ENCODE data around the gene ENTHD1. TPM values are rescaled to one million over a fixed set of nuclear protein-coding genes. Genes with fewer than 3 reads are reported as not detected.
A peak's percentile ranks its signal among the peaks of the same experiment; 100 is the strongest.

ENTHD1 gene
- total and polyA plus RNA-seq, 9 of the 15 experiments (the other 6 are each of a cell fraction or from before 2014, with no cell fraction given): 0.13 to 0.98 (median 0.35) TPM

GRCh38 chr22:39739338-39740027 is 154.1 kb downstream of the ENTHD1 start:
- H3K9me1 ChIP-seq (ENCODE audit: control insufficient read depth, insufficient read depth, low read length): no peaks in the 10 kb centered on the region
- no peaks in the 10 kb centered on the region for H4K20me1 ChIP-seq (replicated peaks; ENCODE audit: control insufficient read depth, insufficient read depth, low read length)
- ATAC-seq (no peak), FAIRE-seq (no peak), DNase-seq (ENCODE audit: extremely low read depth in 1 of 4, low spot score in 3 of 4) (no peak)
- no TSS peak for BruUV-seq (replicated peaks)
- H3K27me3 ChIP-seq (ENCODE audit: control insufficient read depth in 2 of 2, insufficient read depth in 2 of 2, low read length in 2 of 2): no peaks in the 10 kb centered on the region
- in situ Hi-C loops (cut with MboI) (no loop called here), intact Hi-C loops (cut with micrococcal nuclease) (no loop called here)
- H3K9ac ChIP-seq (ENCODE audit: insufficient read depth in 1 of 2, low read depth in 2 of 2, low read length in 2 of 2): no peak overlapping the region
- no peaks in the 10 kb centered on the region for H3K79me2 ChIP-seq (ENCODE audit: control insufficient read depth, insufficient read depth, low read length)
- WGBS (ENCODE audit: insufficient coverage, low coverage, missing lambda C conversion rate): 75% methylated on average over 4 of the region's 4 CpGs
- H3K27ac ChIP-seq (ENCODE audit: extremely low read depth, low read depth, low read length): no peak overlapping the region
- ChIA-PET CTCF (ENCODE audit: low intra/inter-chr PET ratio) (no interaction called here), POLR2A (interaction anchor here (0.7 to 1.7 kb wide), 3 partner anchors 12 to 46 kb away, joined by 3 to 4 read pairs (median 4); no protein-coding TSS in a partner anchor)
- H2AFZ ChIP-seq (ENCODE audit: low read depth, low read length): no peak overlapping the region
- peaks cover 5% of the 10 kb centered on the region; the same call in 1 of the 2 replicates for H3K9me3 ChIP-seq (replicated peaks; ENCODE audit: control insufficient read depth, insufficient read depth, low read depth, low read length)
- no peak overlapping the region for H3K4me3 ChIP-seq
- no peaks in the 10 kb centered on the region for H3K36me3 ChIP-seq (ENCODE audit: control insufficient read depth, insufficient read depth, low read length)
- no peak overlapping the region for H3K4me2 ChIP-seq (ENCODE audit: insufficient read depth, low read length)
- peaks cover 0 to 10% of the 10 kb centered on the region in 2 experiments; a peak in 3 of 5 replicates for H3K4me1 ChIP-seq (replicated peaks in 1 of 2; ENCODE audit: control insufficient read depth in 2 of 2, insufficient read depth in 2 of 2, low read length in 2 of 2)
- TF ChIP-seq SMAD3 (CRISPR knock-in tag; conservative IDR thresholded peaks at IDR 0.05): no peak
- TF ChIP-seq RCOR1 (IDR thresholded peaks at IDR 0.05; ENCODE audit: borderline replicate concordance in 1 of 2, low read depth in 2 of 2, low read length in 2 of 2): no peak
- TF ChIP-seq ARID3B (CRISPR knock-in tag; IDR thresholded peaks at IDR 0.05; ENCODE audit: borderline replicate concordance): no peak
- TF ChIP-seq C11orf30 (IDR thresholded peaks at IDR 0.05; ENCODE audit: low read depth): peak; percentile 86
- TF ChIP-seq ZNF41 (CRISPR knock-in tag; conservative IDR thresholded peaks at IDR 0.05): peak; percentile 99
- TF ChIP-seq SMARCA5 (IDR thresholded peaks at IDR 0.05): no peak
- TF ChIP-seq ZNF318 (IDR thresholded peaks at IDR 0.05; ENCODE audit: borderline replicate concordance in 1 of 2, low read depth in 1 of 2): no peak
- no peak for TF ChIP-seq TBP (optimal IDR thresholded peaks at IDR 0.05; ENCODE audit: low read depth, low read length)
- TF ChIP-seq ATF2 (CRISPR knock-in tag; IDR thresholded peaks at IDR 0.05): no peak

Measured in K562 (cell line).